Urothelium cell line (cell line): ENCODE data around the gene CAMTA1.
A peak's percentile ranks its signal among the peaks of the same experiment; 100 is the strongest.
"Not testable (repeated sequence)": the region's sequence is repeated elsewhere in the genome, so short reads cannot be mapped to it uniquely, and the experiment has no call there.

Source experiments
- DNase-seq: peaks from one replicate; pipeline ENCODE4 v3.0.0; 2011; ENCODE audit warnings: low spot score, mixed read lengths
- FAIRE-seq: peaks from 2 replicates; lab custom pipeline; 2011; peaks lifted over from hg19 to GRCh38; lab: Jason Lieb, UNC

CAMTA1 gene

GRCh38 chr1:7598058-7598457, 812.8 kb downstream of the CAMTA1 start:
- DNase-seq, FAIRE-seq: not testable (repeated sequence)

GRCh38 chr1:7604906-7605305, 819.7 kb downstream of the CAMTA1 start:
- not testable (repeated sequence) for FAIRE-seq, DNase-seq

- DNase-seq (no peak), FAIRE-seq (no peak)
Observed at GRCh38 chr1:7606096-7606495, 820.8 kb downstream of the CAMTA1 start.

GRCh38 chr1:7607097-7607496, 821.8 kb downstream of the CAMTA1 start:
- DNase-seq: no peak
- FAIRE-seq: no peak

- FAIRE-seq (no peak), DNase-seq (peak; percentile 13)
Observed at GRCh38 chr1:7608628-7609305, 823.5 kb downstream of the CAMTA1 start.

- DNase-seq (no peak), FAIRE-seq (no peak)
Observed at GRCh38 chr1:7609311-7609994, 824.2 kb downstream of the CAMTA1 start.

- FAIRE-seq (no peak), DNase-seq (no peak)
Observed at GRCh38 chr1:7610106-7610731, 825.0 kb downstream of the CAMTA1 start.

GRCh38 chr1:7610936-7611335, 825.7 kb downstream of the CAMTA1 start:
- DNase-seq (no peak), FAIRE-seq (no peak)

GRCh38 chr1:7611421-7612010, 826.3 kb downstream of the CAMTA1 start:
- DNase-seq (no peak), FAIRE-seq (no peak)

GRCh38 chr1:7613106-7613850, 828.0 kb downstream of the CAMTA1 start:
- no peak for FAIRE-seq
- no peak for DNase-seq

GRCh38 chr1:7613851-7614205, 828.6 kb downstream of the CAMTA1 start:
- DNase-seq (no peak), FAIRE-seq (no peak)

GRCh38 chr1:7614576-7615074, 829.4 kb downstream of the CAMTA1 start:
- DNase-seq: no peak
- FAIRE-seq: no peak

GRCh38 chr1:7615138-7615537, 829.9 kb downstream of the CAMTA1 start:
- FAIRE-seq: no peak
- no peak for DNase-seq

GRCh38 chr1:7616076-7616832, 831.0 kb downstream of the CAMTA1 start:
- DNase-seq (peak; percentile 52), FAIRE-seq (no peak)

GRCh38 chr1:7616953-7617352, 831.7 kb downstream of the CAMTA1 start:
- FAIRE-seq (no peak), DNase-seq (no peak)

GRCh38 chr1:7617826-7618225, 832.6 kb downstream of the CAMTA1 start:
- FAIRE-seq (no peak), DNase-seq (no peak)

GRCh38 chr1:7620196-7620595, 834.9 kb downstream of the CAMTA1 start:
- no peak for FAIRE-seq
- no peak for DNase-seq

GRCh38 chr1:7621334-7622219, 836.3 kb downstream of the CAMTA1 start:
- FAIRE-seq: no peak
- no peak for DNase-seq

GRCh38 chr1:7623842-7624241, 838.6 kb downstream of the CAMTA1 start:
- DNase-seq (no peak), FAIRE-seq (no peak)
